HG03039 (cell line): ENCODE results near the gene ACSM6.
"Not testable (repeated sequence)": the region's sequence is repeated elsewhere in the genome, so short reads cannot be mapped to it uniquely, and the experiment has no call there.

Experiments used
- ATAC-seq: cut with Tn5 transposase; IDR thresholded peaks from one replicate; pipeline ENCODE4 v1.9.1; 2021; ENCODE audit warnings: mild to moderate bottlenecking, moderate library complexity; ENCODE audit not compliant: unreplicated experiment

Gene ACSM6, protein sequence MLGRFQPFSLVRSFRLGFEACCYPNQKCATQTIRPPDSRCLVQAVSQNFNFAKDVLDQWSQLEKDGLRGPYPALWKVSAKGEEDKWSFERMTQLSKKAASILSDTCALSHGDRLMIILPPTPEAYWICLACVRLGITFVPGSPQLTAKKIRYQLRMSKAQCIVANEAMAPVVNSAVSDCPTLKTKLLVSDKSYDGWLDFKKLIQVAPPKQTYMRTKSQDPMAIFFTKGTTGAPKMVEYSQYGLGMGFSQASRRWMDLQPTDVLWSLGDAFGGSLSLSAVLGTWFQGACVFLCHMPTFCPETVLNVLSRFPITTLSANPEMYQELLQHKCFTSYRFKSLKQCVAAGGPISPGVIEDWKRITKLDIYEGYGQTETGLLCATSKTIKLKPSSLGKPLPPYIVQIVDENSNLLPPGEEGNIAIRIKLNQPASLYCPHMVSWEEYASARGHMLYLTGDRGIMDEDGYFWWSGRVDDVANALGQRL

DNA sequence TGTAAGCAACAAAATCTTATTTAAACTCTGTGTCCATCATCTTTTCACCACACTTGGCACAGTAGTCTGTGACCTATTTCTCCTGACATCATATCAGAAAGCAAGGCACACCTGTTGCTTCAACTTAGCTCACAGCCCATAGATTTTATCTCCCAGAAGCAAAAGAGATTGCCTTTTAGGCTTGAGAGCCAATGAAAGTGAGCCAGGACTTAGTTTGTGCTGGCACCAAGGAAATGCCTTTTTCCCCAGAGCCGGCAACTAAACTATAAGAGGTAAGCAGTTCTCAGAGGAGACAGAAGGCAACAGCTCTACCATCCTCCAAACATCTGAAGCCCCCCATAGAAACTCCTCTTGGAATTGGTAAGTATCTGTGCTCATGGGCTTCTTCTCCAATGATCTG lies at the start of gene ACSM6:
TSS of gene ACSM6 (plus strand) at position 295 of the 400 bp plus-strand sequence. CDS start 248 bp downstream, outside the sequence.
- no peak for ATAC-seq

DNA sequence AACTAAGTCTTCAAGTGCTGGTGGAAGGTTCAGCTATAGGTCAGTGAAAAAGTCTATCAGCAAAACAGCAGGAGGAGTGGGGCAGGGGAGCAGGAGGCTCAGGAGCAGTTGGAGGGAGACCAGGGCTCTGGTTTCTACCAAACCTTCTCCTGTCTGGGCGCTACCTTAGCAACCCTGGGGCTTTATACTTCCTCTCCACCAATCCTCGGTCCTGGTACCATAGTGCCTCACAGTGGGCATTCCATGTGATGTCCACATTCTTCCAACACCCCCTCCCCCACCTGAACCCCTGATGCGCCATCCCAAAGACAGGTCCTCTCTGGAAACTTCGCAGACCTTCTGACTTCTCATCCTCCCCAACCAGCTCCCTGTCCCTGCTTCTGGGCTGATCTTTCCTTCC lies 25.3 kb upstream of the ACSM6 start:
- ATAC-seq, result no peak

DNA sequence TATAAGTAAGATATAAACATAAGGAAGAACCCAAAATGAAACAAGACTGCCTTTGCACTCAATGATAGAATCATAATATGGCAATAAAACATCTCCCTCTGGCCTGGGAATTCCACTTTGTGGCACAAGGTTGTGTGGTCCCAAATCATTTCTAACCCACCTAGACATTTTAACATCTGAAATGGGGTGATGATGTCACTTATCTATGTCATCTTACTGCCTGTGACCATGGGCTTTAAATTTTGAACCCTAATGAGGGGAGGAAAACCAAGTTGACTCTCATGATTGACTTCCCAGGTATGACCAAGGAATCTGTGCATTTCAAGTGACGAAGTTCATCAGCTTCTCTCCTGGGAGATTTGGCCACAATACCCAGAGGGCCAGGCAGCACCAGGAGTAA lies 24.5 kb upstream of the ACSM6 start:
- ATAC-seq, result no peak

DNA sequence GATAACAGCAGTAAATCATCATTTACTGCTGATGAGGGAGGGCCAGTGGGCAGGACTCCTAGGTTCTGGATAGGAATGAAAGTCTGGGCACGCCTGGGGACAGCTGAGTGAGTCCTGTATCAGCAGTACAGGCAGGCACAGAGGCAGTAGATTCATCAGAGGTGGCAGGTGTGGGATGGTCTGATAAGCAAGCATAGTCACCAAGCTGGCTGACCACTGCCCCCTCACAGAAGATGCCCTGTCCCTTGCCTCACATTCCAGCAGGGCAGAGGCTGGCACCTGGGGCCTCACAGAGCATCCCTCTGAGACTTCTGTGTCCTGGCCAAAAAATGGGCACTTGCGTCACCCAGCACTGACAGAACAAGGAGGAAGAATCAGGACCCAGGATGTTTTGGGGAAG lies 23.2 kb upstream of the ACSM6 start:
- ATAC-seq, result no peak

DNA sequence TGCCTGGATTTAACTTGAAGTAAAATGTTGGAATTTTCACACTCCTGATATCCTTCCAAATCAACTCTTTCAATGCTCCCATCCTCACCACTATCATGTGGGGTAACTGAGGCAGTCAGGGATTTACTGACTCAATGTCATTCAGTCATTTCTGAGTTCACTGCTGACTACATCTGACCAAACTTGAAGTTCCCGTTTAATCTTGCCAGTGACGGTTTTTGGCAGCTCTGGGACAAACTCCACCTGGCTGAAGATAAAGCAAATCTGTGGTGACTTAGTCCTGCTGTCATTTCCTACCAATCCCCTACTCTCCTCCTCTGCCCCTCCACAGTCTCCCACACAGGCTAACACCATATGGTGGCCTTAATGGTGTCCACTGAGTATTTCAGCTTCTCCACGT lies 22.7 kb upstream of the ACSM6 start:
- no peak for ATAC-seq

DNA sequence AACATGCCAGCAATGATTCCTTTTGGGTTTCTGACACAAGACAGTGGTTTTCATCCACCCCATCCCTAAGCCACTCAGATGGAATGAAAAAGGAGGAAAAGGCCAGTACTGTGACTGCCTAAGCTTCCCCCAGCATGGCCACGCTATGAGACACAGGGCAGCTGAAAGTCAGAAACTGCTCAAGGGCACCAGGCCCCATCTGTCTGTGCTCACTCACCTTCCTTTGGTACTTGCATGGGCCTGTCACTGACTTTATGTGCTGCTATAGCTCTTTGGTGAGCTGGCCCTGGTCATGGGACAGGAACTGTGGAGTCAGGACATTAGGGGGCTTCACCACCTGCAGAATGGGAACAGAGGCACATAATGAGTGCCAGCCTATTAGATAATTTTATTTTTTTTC lies 21.2 kb upstream of the ACSM6 start:
- no peak for ATAC-seq

DNA sequence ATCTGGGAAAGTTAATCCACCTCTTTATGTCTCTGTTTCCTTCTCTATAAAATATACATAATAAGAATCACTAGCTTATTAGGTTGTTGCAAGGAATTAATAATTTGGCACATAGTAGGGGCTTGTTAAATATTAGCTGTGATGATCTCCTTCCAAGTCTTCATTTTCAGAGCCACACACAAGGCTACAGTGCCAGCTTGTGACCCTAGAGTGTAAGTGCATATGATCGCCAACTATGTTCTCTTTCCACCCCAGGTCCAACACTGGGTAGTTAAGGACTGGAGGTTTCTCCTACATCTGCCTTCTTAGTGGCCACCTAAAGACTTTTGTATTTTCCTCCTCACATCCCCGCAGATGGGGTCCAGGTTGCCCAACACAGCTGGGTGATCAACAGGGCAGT lies 17.9 kb upstream of the ACSM6 start:
- ATAC-seq, result no peak

DNA sequence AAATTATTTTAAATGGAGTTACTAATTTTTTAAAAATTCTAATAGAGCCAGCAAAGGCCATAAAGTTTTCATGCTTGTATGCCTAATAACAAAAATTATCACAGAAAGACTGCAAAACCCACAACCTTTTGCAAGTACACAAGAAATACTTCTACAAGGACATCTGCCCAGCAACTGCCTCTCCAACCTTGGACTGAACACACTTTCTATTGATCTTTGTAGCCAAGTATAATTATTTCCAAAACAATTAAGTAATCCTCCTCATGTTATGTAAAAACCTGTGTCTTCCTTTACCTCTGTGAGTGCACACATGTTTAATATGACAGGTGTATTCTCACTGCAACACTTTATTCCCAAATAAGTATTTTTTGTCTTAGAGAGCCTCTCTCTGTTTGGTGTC lies 16.6 kb upstream of the ACSM6 start:
- ATAC-seq, result no peak

DNA sequence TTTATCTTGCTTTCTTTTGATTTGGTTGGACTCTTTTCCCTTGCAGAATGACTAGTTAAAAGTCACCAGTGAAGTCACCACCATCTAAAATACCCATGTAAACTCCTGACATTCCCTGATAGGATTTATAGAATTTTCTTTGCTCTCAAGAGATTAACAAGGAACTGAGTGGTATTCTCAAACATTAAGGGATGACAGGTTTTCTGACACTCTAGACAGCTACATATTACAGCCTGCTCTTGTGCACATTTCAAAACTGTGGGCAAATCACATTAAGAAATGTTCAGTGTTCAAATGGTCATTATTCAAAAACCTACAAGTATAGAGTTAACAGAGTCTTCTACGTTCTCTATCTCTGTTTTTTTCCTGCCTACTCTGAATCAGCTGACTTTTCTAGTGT lies 15.8 kb upstream of the ACSM6 start:
- ATAC-seq, result no peak

DNA sequence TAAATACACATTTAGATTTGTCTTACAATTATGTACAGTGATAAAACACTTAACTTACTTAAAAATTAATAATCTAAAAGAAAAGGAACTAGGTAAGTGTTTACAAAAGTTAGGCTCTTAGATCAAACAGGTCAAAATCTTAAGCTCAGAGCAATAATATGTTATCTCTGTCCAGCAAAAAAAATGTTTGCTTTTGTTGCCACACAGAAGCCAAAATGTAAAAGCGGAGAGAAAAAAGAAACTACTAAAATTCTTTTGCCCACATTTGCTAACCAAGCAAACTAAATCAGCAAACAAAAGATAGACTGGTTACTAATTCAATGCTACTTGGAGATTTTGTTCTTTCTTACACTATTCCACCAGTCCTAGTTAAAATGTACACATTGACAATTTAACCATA lies 15.2 kb upstream of the ACSM6 start:
- no peak for ATAC-seq

DNA sequence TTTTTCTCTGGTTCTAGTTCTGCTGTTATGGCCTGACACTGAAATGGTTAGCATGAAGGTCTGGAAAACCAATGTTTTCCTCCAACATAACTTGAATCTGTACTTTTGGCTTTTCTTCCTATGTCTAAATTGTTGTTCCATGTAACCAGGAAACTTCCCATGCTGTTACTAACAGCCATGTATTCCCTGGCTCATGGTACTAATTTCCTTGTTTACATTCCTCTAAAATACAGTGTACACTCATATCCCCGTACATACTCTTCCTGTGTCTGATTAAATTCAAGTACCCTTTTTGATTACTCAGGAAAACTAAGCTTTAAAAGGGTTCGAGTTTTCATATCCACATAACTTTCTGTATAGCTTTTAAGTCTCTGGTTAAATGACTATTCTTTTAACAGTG lies 12.3 kb upstream of the ACSM6 start:
- ATAC-seq, result no peak

DNA sequence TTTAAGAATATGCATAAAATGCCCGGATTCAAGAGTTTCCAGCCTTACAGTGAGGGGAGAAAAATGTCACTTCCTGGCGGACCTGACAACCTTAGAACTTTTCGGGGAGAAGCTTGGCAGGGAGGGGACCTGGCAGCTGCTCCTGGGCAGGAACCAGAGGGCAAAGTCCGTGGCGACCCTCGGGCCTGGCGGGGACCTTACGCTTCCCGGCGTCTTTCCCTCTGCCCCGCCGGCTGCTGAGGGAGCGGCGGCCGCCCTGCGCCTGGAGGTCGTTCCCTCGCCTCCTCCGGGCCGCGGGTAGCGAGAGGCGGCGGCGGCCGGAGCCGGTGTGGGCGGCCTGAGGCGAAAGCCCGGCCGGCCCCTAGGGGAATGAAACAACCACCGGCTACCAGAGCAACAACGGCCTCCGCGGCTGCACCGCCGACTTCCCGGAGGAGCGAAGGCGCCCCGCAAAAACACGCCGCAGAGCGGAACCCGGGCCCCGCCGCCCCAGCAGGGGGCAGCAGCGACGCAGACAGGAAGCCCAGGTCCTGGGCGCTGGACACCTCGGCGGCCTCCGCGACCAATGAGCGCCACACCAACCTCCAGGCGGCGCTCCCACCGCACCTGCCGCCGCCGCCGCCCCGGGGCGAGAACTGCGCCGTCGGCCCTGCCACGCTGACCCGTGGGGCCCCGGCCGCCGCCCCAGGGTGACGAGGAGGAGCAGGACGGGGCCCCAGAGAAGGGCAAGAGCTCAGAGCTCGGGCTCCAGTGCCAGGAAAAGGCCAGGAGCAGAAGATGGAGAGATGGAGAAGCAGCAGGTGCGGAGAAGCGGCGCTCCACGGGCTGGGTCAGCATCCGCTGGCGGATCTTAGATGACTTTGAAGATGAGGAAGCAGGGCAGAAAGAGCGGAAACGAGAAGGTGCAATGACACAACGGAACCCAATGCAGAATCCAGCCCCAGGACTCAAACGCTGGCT lies 10.5 kb upstream of the ACSM6 start:
- peak; percentile 98 for ATAC-seq

DNA sequence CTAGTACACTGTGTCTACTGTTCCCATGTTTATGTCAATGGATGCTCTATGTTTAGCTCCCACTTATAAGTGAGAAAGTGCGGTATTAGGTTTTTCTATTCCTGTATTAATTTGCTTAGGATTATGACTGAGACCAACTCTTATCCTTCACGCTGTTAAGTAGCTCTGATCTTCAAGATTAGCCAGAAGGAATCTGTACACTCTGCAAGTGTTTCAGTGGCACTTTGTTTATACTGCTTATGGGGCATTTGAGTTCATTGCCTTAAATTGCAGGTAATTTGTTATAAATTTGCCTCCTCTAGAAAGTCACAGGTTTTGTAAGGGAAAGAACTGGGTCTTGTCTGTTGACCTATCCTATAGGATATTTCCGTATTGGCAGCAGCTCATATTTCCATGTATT lies 6.4 kb upstream of the ACSM6 start:
- no peak for ATAC-seq

DNA sequence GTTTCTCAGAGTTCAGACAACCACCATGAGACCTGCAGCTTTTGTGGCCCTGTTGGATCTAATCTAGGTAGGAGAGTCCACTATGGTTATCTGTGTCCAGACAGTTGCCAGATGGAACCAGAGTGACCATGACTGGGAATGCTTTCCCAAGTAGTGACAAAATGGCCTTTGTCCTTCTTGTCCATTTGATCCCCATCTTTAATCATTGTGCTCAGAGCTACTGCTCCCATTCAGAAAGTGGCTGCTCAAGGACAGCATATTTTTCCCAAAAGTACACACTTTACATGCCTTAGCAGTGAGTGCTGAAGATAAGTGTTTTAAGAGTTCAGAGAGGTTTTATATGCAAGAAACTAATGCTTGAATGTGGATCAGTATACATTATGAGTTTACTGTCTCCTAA lies 5.4 kb upstream of the ACSM6 start:
- no peak for ATAC-seq

DNA sequence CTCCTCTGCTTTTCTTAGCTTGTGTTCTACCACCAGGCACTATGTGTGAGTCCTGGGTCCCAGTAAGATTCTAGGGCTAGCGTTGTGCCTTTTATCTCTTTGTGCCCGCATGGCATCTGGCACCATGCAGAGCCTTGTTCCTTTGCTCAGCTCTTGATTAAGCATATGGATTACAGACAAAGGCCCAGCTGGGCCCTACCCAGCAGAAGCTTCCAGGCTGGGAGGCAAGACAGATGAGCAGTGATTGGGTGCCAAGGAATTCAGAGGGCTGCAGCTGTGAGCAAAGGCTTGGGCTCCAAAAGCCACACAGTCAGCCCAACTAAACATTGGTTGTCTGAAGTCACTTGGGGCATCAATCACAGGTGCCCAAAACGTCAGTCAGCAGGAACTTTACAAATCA lies 2.0 kb downstream of the ACSM6 start:
- no peak for ATAC-seq

DNA sequence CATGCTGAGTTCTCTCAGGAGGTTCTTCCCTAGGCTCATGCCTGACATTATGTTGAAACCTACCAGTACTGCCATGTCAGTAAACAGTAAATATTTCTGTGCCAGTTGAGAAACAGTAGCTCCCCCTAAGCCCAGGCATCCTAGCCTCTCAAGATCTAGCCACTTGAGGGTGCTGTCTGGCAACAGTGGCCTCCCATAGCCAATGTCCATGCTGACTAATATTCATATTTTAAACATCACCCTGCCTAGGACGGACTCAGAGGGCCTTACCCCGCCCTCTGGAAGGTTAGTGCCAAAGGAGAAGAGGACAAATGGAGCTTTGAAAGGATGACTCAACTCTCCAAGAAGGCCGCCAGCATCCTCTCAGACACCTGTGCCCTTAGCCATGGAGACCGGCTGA lies 7.7 kb downstream of the ACSM6 start:
- ATAC-seq, result no peak

DNA sequence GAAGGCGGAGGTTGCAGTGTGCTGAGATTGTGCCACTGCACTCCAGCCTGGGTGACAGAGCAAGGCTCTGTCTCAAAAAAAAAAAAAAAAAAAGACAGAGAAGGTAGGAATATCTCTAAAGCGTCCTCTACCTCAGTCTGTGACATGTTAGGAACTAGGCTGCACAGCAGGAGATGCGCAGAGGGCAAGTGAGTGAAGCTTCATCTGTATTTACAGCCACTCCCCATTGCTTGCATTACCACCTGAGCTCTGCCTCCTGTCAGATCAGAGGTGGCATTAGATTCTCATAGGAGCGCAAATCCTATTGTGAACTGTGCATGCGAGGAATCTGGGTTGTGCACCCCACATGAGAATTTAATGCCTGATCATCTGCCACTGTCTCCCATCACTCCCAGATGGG lies 8.8 kb downstream of the ACSM6 start:
- ATAC-seq, result not testable (repeated sequence)

DNA sequence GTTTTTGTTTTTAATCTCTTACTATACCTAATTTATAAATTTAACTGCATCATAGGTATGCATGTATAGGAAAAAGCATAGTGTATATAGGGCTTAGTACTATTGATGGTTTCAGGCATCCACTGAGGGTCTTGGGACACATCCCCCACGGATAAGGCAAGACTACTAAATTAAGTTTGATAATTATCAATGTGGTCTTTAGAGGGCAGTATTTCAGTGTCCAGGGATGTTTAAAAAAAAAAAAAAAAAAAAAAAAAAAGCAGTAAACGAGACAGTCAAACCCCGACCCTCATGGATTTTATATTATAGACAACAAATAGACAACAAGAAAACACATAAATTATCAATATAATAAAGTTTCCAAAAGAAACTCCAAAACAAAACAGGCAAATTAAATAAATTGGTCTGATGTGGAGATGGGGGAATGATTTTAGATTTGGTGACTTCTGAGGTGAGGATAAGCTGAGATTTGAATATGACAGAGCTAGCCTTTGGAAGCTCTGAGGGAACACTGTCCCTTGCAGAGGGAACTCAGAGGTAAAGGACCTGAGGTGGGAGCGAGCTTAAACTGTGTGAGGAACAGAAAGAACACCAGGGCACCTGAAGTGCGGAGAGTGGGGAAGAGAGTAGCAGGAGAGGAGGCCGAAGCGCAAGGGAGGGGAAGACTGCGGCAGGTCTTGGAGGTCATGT lies 14.8 kb downstream of the ACSM6 start:
- ATAC-seq, result no peak

DNA sequence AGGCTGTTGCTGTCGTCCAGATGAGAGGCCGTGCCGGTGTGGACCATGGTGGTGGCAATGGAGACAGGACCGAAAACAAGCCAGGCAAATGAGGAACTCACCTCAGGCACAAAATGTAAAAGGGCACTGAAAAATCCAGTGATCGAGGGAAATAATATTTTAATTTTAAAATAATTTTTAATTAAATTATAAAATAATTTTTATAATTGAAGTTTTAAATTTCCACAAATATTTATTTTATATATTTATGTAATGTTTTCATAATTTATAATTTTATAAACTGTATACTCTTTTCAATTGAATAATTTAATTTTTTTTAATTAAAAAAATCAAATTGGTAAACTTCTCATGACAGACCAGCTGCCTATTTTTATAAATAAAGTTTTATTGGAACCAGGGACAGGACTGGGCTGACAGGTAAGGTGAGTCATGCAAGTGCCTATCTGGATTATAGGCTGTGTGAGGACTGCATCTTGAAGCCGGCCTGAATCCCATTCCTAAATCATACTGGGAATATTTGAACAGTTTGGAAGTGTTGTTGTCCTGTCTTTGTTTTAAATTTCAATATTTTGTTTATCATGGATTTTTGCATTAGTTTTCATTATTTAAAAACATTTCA lies 15.6 kb downstream of the ACSM6 start:
- ATAC-seq, result no peak

DNA sequence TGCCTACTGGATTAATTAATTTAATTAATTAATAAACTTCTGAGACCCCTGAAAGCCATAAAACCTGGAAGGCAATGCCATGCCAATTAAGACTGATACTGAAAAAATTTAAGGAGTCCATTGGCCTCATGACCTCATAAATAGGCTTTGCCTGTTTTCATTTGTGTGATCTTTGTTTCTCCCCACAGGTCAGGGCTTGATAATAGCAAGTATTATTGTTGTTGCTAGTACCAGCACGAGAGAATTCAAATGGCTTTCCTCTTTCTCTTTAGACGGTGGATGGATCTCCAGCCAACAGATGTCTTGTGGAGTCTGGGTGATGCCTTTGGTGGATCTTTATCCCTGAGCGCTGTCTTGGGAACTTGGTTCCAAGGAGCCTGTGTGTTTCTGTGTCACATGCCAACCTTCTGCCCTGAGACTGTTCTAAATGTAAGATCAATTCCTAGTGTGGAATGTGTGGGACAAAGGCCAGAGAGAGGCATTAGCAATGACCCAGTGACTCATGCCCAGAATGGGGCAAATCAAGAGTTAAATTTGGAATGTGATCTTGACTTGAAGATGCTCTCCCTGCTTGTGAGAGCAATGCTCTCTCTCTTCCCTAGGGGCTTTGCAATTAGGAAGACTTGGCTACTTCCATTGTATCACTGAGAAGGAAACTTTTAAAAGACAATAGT lies 17.7 kb downstream of the ACSM6 start:
- ATAC-seq, result no peak
